Caco-2 (cell line): ENCODE measurements around the gene CELF5. TPM values are rescaled to one million over a fixed set of nuclear protein-coding genes. Genes with fewer than 3 reads are reported as not detected.

Experiments used
- BruUV-seq: library from RNA; stranded (reverse); fragments of 400-500 nt; replicated peaks from 2 replicates; lab custom pipeline; 2021; lab: Mats Ljungman, UMichigan
- CTCF ChIA-PET: fragments of 300-600 bp; sonication (Branson Sonifier 250); formaldehyde crosslinking; loops from one replicate; lab custom pipeline; 2022; ENCODE audit warnings: antibody characterized with exemption; lab: Charles Lee
- POLR2A ChIA-PET: fragments of 300-600 bp; sonication (Branson Sonifier 250); formaldehyde crosslinking; loops from one replicate; lab custom pipeline; 2022; ENCODE audit warnings: antibody characterized with exemption; lab: Charles Lee
- DNase-seq, 2 experiments: peaks; one replicate each; pipeline versions ENCODE4 v3.0.0 to v3.0.0-alpha.2; 2020 to 2022
- H3K27me3 ChIP-seq: replicated peaks from 2 replicates; pipeline ENCODE4 v1.6.0; 2011; ENCODE audit warnings: low read length; ENCODE audit not compliant: control insufficient read depth, insufficient read depth
- H3K36me3 ChIP-seq: 2 replicates; pipeline ENCODE4 v1.5.1; 2011; ENCODE audit warnings: low read length; ENCODE audit not compliant: control insufficient read depth, insufficient read depth
- H3K4me1 ChIP-seq: fragments of 250-450 bp; sonication (Bioruptor Pico); 2 replicates; pipeline ENCODE4 v1.5.1; 2020; ENCODE audit warnings: mild to moderate bottlenecking
- H3K4me3 ChIP-seq: 2 replicates; pipeline ENCODE4 v1.5.1; 2011; ENCODE audit warnings: low read depth, mild to moderate bottlenecking, control low read depth, low read length
- H3K9me3 ChIP-seq: fragments of 250-450 bp; sonication (Bioruptor Pico); 2 replicates; pipeline ENCODE4 v1.5.1; 2020; ENCODE audit warnings: mild to moderate bottlenecking, moderate library complexity
- H3K27ac Mint-ChIP-seq: one replicate; pipeline ENCODE4 v1.8.0; 2022; ENCODE audit warnings: mixed read lengths; ENCODE audit not compliant: unreplicated experiment
- H3K27me3 Mint-ChIP-seq: one replicate; pipeline ENCODE4 v1.8.0; 2022; ENCODE audit warnings: mixed read lengths; ENCODE audit not compliant: insufficient read depth, unreplicated experiment
- H3K36me3 Mint-ChIP-seq: one replicate; pipeline ENCODE4 v1.8.0; 2022; ENCODE audit warnings: mild to moderate bottlenecking, mixed read lengths; ENCODE audit not compliant: insufficient read depth, unreplicated experiment
- H3K4me1 Mint-ChIP-seq: one replicate; pipeline ENCODE4 v1.8.0; 2022; ENCODE audit warnings: low read depth, mixed read lengths; ENCODE audit not compliant: unreplicated experiment
- H3K4me3 Mint-ChIP-seq: one replicate; pipeline ENCODE4 v1.8.0; 2022; ENCODE audit warnings: mild to moderate bottlenecking, moderate library complexity, mixed read lengths; ENCODE audit not compliant: unreplicated experiment
- H3K9me3 Mint-ChIP-seq: one replicate; pipeline ENCODE4 v1.8.0; 2022; ENCODE audit warnings: mixed read lengths; ENCODE audit not compliant: unreplicated experiment
- CTCF ChIP-seq, 2 experiments: fragments of 200-600 bp in 1 of 2; IDR thresholded peaks; 1 replicate in 1 of 2; 2 replicates in 1 of 2; pipeline versions ENCODE4 v1.5.1 to v1.8.0; 2011 to 2022; ENCODE audit warnings: antibody characterized with exemption in 1 of 2, control low read depth in 1 of 2, inconsistent platforms in 1 of 2, low read depth in 1 of 2, low read length in 1 of 2, mild to moderate bottlenecking in 1 of 2, moderate library complexity in 1 of 2; ENCODE audit not compliant: insufficient read depth in 1 of 2, severe bottlenecking in 1 of 2, unreplicated experiment in 1 of 2
- intact Hi-C: fragments of 100-400 bp; cut with micrococcal nuclease; formaldehyde crosslinking; loops from one replicate; pipeline ENCODE4 v1.10.0; 2022; ENCODE audit not compliant: unreplicated experiment
- total RNA-seq: library from RNA; stranded (reverse); gene quantifications from 2 replicates; pipeline ENCODE4 v1.2.3, GENCODE V29; 2022

CELF5 gene
- total RNA-seq, 1 experiment from 2014 or later: 0.07 TPM

- Mint-ChIP-seq H3K27ac (no peak overlapping the region), H3K27me3 (peaks cover 15% of the 10 kb centered on the region), H3K4me3 (no peak overlapping the region), H3K9me3 (peaks cover 13% of the 10 kb centered on the region), H3K36me3 (no peaks in the 10 kb centered on the region), H3K4me1 (no peaks in the 10 kb centered on the region)
- Histone ChIP-seq H3K27me3 (no peaks in the 10 kb centered on the region), H3K36me3 (no peaks in the 10 kb centered on the region), H3K9me3 (no peaks in the 10 kb centered on the region), H3K4me3 (no peak overlapping the region), H3K4me1 (no peaks in the 10 kb centered on the region)
- no TSS peak for BruUV-seq
- no peak for DNase-seq
- intact Hi-C loops: no loop called here
- no peak for TF ChIP-seq CTCF (IDR thresholded peaks at IDR 0.05; ENCODE audit: insufficient read depth in 1 of 2, low read depth in 1 of 2, low read length in 1 of 2, severe bottlenecking in 1 of 2, unreplicated experiment in 1 of 2)
- ChIA-PET CTCF (no interaction called here), POLR2A (no interaction called here)
Observed at GRCh38 chr19:3253270-3253669, 28.8 kb downstream of the CELF5 start.

- BruUV-seq: no TSS peak
- peaks cover 20% of the 10 kb centered on the region for H3K27me3 Mint-ChIP-seq
- Histone ChIP-seq H3K36me3 (no peaks in the 10 kb centered on the region), H3K9me3 (no peaks in the 10 kb centered on the region), H3K4me1 (no peaks in the 10 kb centered on the region), H3K4me3 (no peak overlapping the region), H3K27me3 (no peaks in the 10 kb centered on the region)
- H3K4me3 Mint-ChIP-seq: no peak overlapping the region
- intact Hi-C loops: no loop called here
- H3K9me3 Mint-ChIP-seq: peaks cover 13% of the 10 kb centered on the region
- TF ChIP-seq CTCF (IDR thresholded peaks at IDR 0.05; ENCODE audit: insufficient read depth in 1 of 2, low read depth in 1 of 2, low read length in 1 of 2, severe bottlenecking in 1 of 2, unreplicated experiment in 1 of 2): no peak
- ChIA-PET CTCF (interaction anchor here (0.6 kb wide), 1 partner anchor 77 kb away, joined by 3 read pairs; no protein-coding TSS in a partner anchor), POLR2A (no interaction called here)
- DNase-seq: no peak
- no peaks in the 10 kb centered on the region for H3K36me3 Mint-ChIP-seq
- no peaks in the 10 kb centered on the region for H3K4me1 Mint-ChIP-seq
- no peak overlapping the region for H3K27ac Mint-ChIP-seq
Observed at GRCh38 chr19:3254520-3254919, 30.1 kb downstream of the CELF5 start.

- no peaks in the 10 kb centered on the region for H3K27me3 ChIP-seq
- no peak for TF ChIP-seq CTCF (IDR thresholded peaks at IDR 0.05; ENCODE audit: insufficient read depth in 1 of 2, low read depth in 1 of 2, low read length in 1 of 2, severe bottlenecking in 1 of 2, unreplicated experiment in 1 of 2)
- BruUV-seq: no TSS peak
- intact Hi-C loops: no loop called here
- ChIA-PET CTCF (no interaction called here), POLR2A (no interaction called here)
- H3K4me1 ChIP-seq: no peaks in the 10 kb centered on the region
- DNase-seq: no peak
- Mint-ChIP-seq H3K27ac (no peak overlapping the region), H3K4me1 (no peaks in the 10 kb centered on the region), H3K9me3 (peaks cover 13% of the 10 kb centered on the region), H3K27me3 (peaks cover 17% of the 10 kb centered on the region), H3K4me3 (no peak overlapping the region), H3K36me3 (no peaks in the 10 kb centered on the region)
- H3K36me3 ChIP-seq: no peaks in the 10 kb centered on the region
- H3K4me3 ChIP-seq: no peak overlapping the region
- no peaks in the 10 kb centered on the region for H3K9me3 ChIP-seq
Observed at GRCh38 chr19:3257071-3257470, 32.6 kb downstream of the CELF5 start.
